HL-60/S4 treated with phorbol 12-myristate 13-acetate at 8.2 ng/mL for 4 days and 3 days (cell line): ENCODE data around the gene SEMA6A.

ENCODE experiments used
- in situ Hi-C: fragments of 300-500 bp; cut with MboI; formaldehyde crosslinking; loops from 2 replicates; pipeline ENCODE4 v1.15.0; 2022; ENCODE audit warnings: low sequenced_read_pairs

SEMA6A gene

GRCh38 chr5:116576053-116576713, 1.6 kb upstream of the SEMA6A start:
- in situ Hi-C loops: no loop called here

- in situ Hi-C loops: no loop called here
These were observed 866 bp upstream of the SEMA6A start for GRCh38 chr5:116575326-116576052.

DNA sequence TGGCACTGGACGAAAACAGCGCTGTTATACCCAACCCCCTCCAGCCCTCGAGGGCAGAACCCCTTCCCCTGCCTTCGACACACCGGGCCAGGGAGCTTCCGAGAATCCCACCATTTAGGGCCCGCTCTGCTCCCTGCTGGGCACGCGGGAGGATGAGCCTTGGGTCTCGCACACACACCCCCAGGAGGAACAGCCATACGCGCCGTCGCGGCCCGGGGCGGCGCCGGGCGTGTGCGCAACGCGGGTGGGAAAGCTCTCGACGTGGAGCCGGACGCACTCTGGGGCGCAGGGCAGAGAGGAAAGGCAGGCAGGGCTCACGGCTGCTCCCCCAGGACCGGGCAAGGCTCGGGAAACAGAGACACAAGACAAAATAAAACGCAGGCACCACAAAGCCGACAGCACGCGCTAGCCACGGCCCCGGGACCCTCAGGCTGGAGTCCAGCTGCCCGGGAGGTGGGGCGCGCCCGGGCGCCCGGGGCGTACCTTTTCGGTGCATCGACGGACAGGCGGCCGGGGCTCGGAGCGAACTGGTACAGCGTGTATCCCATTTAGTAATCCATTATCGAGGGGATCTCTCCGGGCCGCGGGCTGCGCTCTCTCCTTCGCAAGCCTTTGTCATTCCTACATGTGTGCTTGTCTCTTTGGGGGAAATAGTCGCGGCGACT, 789 bp downstream of the SEMA6A start:
- in situ Hi-C loops: no loop called here

- in situ Hi-C loops: no loop called here
These were observed 1.3 kb downstream of the SEMA6A start for GRCh38 chr5:116573279-116573701.

DNA sequence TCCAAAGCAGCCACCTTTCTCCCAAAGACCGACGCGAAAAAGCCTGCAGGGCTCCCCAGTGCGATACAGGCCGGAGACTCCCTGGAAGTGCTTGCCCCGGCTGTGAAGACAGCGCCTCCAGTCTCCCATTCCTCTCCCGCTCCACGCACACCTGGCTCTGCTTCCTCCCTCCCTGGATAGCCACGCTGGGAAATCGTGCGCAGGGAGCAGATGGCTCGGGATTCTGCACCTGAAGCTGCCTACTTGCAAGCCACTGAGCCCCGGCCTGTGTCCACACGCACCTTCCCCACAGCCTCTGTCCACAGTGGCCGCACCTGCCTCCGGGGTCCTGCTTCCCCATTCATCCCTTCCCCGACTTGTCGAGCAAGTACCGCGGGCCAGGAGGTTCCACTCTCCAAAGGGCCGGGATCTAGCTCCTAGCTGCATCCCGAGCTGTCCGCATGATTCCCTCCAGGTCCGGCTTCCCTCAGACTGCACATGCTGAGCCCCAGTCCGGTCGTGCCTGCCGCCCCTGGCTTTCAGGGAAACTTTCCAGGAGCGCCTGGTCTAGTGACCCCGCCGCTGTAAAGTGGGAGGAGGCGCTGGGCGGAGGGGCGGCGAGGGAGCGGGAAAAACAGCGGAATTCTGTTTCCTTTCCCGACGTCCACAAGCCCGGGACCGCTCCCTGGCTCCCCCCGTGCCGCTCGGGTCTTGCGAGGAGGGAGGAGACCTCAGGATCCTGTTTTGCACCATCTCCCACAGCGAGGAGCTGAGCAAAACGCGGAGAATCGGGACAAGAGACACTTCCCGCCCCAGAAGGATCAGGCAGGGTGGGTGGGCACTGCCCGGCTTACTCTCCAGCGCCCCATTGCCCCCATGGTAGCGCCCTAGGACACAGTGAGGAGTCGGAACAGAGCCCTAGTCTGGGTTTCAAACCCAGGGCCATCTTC, 2.0 kb downstream of the SEMA6A start:
- in situ Hi-C loops: no loop called here

DNA sequence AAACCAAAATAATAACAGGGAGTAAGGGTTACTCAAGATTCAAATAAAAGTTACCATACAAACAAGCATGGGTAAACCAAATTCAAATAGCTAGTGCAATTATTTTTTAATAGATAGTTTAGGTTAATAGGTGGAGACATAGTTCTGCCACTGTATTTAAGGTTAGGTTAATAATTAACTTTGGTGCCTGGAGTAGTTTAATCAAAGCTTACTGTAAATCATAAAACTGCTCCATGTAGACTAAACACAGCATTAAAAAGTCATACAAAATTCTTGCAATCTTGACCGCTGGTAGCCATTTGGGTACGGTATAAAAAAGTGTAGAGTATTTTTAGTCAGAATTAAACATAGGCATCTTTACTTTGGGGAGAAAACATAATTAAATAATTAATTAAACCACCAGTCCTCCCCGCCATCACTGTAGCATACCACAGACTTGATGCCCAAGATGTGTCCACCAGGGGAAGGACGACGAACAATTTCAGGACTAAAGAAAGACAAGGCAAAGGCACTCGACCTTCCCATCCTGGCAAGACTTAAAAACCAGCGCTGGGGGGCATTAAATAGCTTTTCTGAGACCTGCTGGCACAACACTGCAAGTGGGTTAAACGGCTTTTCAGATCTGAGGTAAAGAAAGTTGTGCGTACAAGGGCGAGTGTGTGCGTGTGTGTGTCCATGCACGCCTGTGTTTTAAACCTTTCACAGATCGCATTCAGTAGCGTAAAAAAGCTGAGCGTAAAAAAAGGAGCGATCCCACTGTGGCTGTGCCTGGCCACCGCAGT, 2.9 kb downstream of the SEMA6A start:
- in situ Hi-C loops: no loop called here

DNA sequence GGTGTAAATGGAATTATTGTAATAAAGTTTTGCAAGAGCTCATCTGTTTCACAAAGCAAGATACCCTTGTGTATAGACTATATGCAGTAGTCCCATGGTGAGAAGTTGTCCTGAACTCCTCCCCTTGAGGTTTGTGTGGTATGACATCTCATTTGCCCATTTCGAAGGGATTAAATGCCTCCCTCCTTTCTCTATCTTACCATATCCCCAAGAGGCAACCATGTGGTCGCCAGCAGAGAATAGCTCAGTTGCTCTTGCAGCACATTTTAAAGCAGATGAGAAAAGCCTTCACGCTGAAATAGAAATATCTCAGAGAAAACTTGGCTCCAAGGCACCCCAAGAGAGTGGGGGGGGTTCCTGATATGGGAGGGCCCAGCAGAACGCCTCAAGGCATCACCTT, 4.6 kb downstream of the SEMA6A start:
- in situ Hi-C loops: no loop called here

GRCh38 chr5:116567106-116567505, 7.5 kb downstream of the SEMA6A start:
- in situ Hi-C loops: no loop called here

DNA sequence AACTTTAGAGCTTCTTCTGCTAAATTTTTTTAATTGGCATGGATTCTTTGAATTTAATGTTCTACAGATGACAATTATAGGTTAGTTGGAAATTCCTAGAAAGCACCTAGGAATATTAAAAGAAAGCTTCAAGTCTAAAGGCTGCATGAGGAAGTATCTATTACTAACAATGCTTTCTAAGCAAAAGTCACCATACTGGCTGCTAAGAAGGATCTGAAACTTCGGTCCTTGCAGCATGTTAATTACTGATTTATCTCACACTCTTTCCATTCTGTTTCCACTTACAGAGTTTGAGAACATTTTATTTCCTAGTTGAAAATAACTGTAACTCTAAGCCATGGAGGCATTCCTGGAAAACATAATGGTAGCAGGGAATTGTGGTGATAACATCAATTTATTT, 8.4 kb downstream of the SEMA6A start:
- in situ Hi-C loops: no loop called here

- in situ Hi-C loops: no loop called here
These were observed 9.7 kb downstream of the SEMA6A start for GRCh38 chr5:116564756-116565490.

DNA sequence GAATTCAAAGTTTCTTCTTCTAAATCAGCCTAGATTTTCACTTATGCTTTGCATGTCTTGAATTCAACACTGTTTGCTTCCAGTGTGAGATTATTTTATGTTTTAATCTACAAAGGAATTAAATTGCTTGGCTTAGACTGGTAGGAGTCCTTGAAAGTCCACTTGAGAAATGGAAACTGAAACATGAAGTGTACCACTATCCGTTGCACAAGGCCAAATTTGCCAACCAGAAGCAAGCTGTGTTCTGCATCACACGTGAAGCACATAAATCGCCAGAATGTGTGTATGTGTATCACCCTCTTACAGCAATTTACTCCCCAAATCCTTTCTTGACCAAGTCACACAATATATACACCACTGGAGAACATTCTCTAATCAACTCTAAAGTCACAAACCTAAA, 10.3 kb downstream of the SEMA6A start:
- in situ Hi-C loops: no loop called here

GRCh38 chr5:116563736-116564308, 10.8 kb downstream of the SEMA6A start:
- in situ Hi-C loops: no loop called here

- in situ Hi-C loops: no loop called here
These were observed 12.0 kb downstream of the SEMA6A start for GRCh38 chr5:116562669-116563068.

DNA sequence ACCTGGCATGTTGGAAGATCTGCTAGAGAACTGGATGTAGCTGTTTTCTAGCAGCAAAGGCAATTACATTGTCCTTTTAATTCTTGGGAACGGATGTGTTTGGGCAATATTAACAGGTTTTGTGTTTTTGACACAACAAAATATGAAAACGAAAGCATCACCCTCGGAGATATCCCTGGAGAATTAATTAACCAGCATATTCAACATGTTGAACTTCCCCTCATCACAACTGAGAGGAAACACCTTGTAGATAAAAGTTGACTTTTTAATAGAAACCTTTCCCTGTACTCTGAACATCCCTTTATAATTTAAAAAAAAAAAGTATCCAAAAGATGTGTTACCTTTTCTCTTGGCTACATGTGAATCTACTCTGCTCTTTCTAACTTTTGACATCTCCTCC, 13.0 kb downstream of the SEMA6A start:
- in situ Hi-C loops: no loop called here

DNA sequence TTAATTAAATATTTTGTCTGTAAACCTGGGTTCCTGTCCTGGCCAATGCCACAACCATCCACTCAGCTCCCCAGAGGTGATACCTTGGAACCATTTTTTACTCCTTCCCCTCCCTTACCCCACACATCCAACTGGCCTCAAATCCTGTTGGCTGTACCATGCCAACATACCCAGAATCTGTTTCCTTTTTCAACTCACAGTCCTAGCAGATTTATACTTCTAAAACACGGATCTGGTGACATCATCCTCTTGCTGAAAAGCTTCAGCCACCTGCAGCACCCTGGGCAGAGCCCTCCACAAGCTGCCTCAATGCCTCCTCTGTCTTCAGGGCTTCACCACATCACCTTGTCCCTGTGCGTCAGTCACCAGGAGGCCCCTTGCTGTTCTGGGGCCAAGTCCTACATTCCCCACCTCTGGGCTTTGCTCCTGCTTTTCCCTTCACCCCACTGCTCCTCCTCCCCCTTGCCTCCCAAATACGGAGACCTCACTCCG, 14.9 kb downstream of the SEMA6A start:
- in situ Hi-C loops: no loop called here

DNA sequence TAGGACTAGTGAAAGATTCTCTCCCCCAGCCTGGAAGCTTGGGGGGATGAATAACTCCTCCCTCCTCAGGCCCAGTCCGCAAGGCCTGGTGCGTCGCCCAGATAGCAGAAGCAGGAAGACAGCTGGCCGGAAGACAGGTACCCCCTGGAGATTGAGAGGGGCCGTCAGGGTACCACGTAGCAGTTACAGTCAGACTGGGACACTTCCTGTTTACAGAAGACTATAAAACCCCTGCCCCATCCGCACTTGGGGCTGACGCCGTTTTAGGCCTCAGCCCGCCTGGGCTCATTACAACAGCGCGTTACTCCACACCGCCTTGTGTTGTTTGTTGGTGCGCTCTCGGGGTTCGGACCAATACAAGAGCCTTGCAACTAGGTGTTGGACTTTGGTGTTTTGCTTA, 15.4 kb downstream of the SEMA6A start:
- in situ Hi-C loops: no loop called here

GRCh38 chr5:116557669-116558271, 16.9 kb downstream of the SEMA6A start:
- in situ Hi-C loops: no loop called here

DNA sequence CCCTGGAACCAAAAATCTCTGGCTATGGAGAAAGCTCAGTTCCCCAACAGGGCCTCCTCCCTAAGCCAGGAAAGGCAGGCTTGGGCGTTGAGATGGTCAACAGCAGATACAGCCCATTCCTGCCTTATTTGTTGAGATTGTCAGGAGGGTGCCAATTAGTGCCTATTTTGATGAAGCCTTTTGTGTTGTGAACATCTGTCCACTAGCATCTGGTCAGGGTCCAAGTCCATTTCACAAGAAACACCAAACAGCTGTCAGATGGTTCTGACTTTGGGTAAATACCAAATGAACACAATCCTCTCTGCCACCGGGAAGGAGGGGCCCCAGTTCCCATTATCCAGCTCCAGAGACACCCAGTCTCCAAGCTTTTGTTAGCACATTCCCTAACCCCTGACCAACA, 19.9 kb downstream of the SEMA6A start:
- in situ Hi-C loops: no loop called here

GRCh38 chr5:116553366-116553765, 21.3 kb downstream of the SEMA6A start:
- in situ Hi-C loops: no loop called here
